SK-N-MC (cell line): Measurements from ENCODE around the gene CLEC4G.

Experiments used
- DNase-seq: peaks from one replicate; pipeline ENCODE4 v3.0.0-alpha.2; 2011; ENCODE audit warnings: low read depth, low spot score
- H3K27ac ChIP-seq: fragments of 200-600 bp; sonication (generic); 2 replicates; pipeline ENCODE4 v1.5.1; 2016; ENCODE audit warnings: mixed run types
- H3K36me3 ChIP-seq: fragments of 200-600 bp; sonication (generic); 2 replicates; pipeline ENCODE4 v1.6.1; 2017; ENCODE audit warnings: antibody characterized with exemption, low read length, mixed read lengths; ENCODE audit not compliant: insufficient read depth
- H3K4me3 ChIP-seq: fragments of 200-600 bp; sonication (generic); 2 replicates; pipeline ENCODE4 v1.5.1; 2016
- H3K9ac ChIP-seq: fragments of 200-600 bp; sonication (generic); 2 replicates; pipeline ENCODE4 v1.8.0; 2017; ENCODE audit warnings: mixed run types, mixed read lengths; ENCODE audit not compliant: insufficient read length
- H3K9me3 ChIP-seq: fragments of 200-600 bp; sonication (generic); 2 replicates; pipeline ENCODE4 v1.6.1; 2017; ENCODE audit warnings: low read depth, mild to moderate bottlenecking, antibody characterized with exemption, low read length, moderate library complexity, mixed read lengths
- EZH2 ChIP-seq: fragments of 200-600 bp; sonication (generic); IDR thresholded peaks from one replicate; pipeline ENCODE4 v1.6.1; 2017; ENCODE audit warnings: antibody characterized with exemption
- FOXP2 ChIP-seq: optimal IDR thresholded peaks from 2 replicates; pipeline ENCODE3; 2011; ENCODE audit warnings: mild to moderate bottlenecking, moderate library complexity; ENCODE audit not compliant: insufficient read depth; ENCODE audit errors: extremely low read length, control extremely low read depth
- POLR2AphosphoS5 ChIP-seq: IDR thresholded peaks from 2 replicates; pipeline ENCODE4 v1.6.1; 2012; ENCODE audit warnings: mild to moderate bottlenecking, low read depth, low read length, borderline replicate concordance

Gene CLEC4G

GRCh38 chr19:7742991-7743390 is 11.1 kb upstream of the CLEC4G start:
- no peak overlapping the region for H3K9ac ChIP-seq
- no peaks in the 10 kb centered on the region for H3K36me3 ChIP-seq
- DNase-seq = no peak
- no peak overlapping the region for H3K4me3 ChIP-seq
- H3K27ac ChIP-seq = no peak overlapping the region
- no peak for TF ChIP-seq FOXP2
- TF ChIP-seq EZH2 = no peak
- no peak for TF ChIP-seq POLR2AphosphoS5
- H3K9me3 ChIP-seq = no peaks in the 10 kb centered on the region

- H3K9ac ChIP-seq = no peak overlapping the region
- no peak overlapping the region for H3K27ac ChIP-seq
- no peaks in the 10 kb centered on the region for H3K9me3 ChIP-seq
- no peak for TF ChIP-seq POLR2AphosphoS5
- TF ChIP-seq FOXP2 = no peak
- no peak for TF ChIP-seq EZH2
- no peaks in the 10 kb centered on the region for H3K36me3 ChIP-seq
- H3K4me3 ChIP-seq = no peak overlapping the region
- no peak for DNase-seq
Measured at GRCh38 chr19:7742575-7742974, 10.7 kb upstream of the CLEC4G start.

- no peak overlapping the region for H3K9ac ChIP-seq
- H3K4me3 ChIP-seq = no peak overlapping the region
- TF ChIP-seq POLR2AphosphoS5 = no peak
- no peak for TF ChIP-seq FOXP2
- TF ChIP-seq EZH2 = no peak
- H3K9me3 ChIP-seq = no peaks in the 10 kb centered on the region
- no peak for DNase-seq
- H3K36me3 ChIP-seq = no peaks in the 10 kb centered on the region
- no peak overlapping the region for H3K27ac ChIP-seq
Measured at GRCh38 chr19:7740682-7741054, 8.8 kb upstream of the CLEC4G start.

GRCh38 chr19:7739801-7740681 is 8.1 kb upstream of the CLEC4G start:
- no peak overlapping the region for H3K27ac ChIP-seq
- H3K9me3 ChIP-seq = no peaks in the 10 kb centered on the region
- DNase-seq = no peak
- TF ChIP-seq POLR2AphosphoS5 (no peak), FOXP2 (no peak), EZH2 (no peak)
- H3K9ac ChIP-seq = no peak overlapping the region
- H3K36me3 ChIP-seq = no peaks in the 10 kb centered on the region
- no peak overlapping the region for H3K4me3 ChIP-seq

- no peaks in the 10 kb centered on the region for H3K9me3 ChIP-seq
- no peak for TF ChIP-seq POLR2AphosphoS5
- no peak for TF ChIP-seq EZH2
- H3K27ac ChIP-seq = no peak overlapping the region
- DNase-seq = no peak
- H3K4me3 ChIP-seq = no peak overlapping the region
- no peak overlapping the region for H3K9ac ChIP-seq
- no peaks in the 10 kb centered on the region for H3K36me3 ChIP-seq
Measured at GRCh38 chr19:7739211-7739755, 7.4 kb upstream of the CLEC4G start.

GRCh38 chr19:7738023-7738422 is 6.1 kb upstream of the CLEC4G start:
- no peak overlapping the region for H3K9ac ChIP-seq
- no peaks in the 10 kb centered on the region for H3K9me3 ChIP-seq
- H3K4me3 ChIP-seq = no peak overlapping the region
- H3K36me3 ChIP-seq = no peaks in the 10 kb centered on the region
- no peak for DNase-seq
- TF ChIP-seq EZH2 = no peak
- no peak for TF ChIP-seq FOXP2
- TF ChIP-seq POLR2AphosphoS5 = no peak
- no peak overlapping the region for H3K27ac ChIP-seq

GRCh38 chr19:7737215-7737614 is 5.3 kb upstream of the CLEC4G start:
- TF ChIP-seq EZH2 (no peak), FOXP2 (no peak), POLR2AphosphoS5 (no peak)
- Histone ChIP-seq H3K9me3 (no peaks in the 10 kb centered on the region), H3K4me3 (no peak overlapping the region), H3K9ac (no peak overlapping the region), H3K36me3 (no peaks in the 10 kb centered on the region), H3K27ac (no peak overlapping the region)
- DNase-seq = no peak

GRCh38 chr19:7736148-7736547 is 4.2 kb upstream of the CLEC4G start:
- no peak for DNase-seq
- Histone ChIP-seq H3K27ac (no peak overlapping the region), H3K4me3 (no peak overlapping the region), H3K36me3 (no peaks in the 10 kb centered on the region), H3K9ac (no peak overlapping the region), H3K9me3 (no peaks in the 10 kb centered on the region)
- no peak for TF ChIP-seq EZH2
- TF ChIP-seq POLR2AphosphoS5 = no peak
- TF ChIP-seq FOXP2 = no peak
